H9 (cell line): ENCODE results near the gene DMRT3. TPM values are rescaled to one million over a fixed set of nuclear protein-coding genes. Genes with fewer than 3 reads are reported as not detected.
A peak's percentile ranks its signal among the peaks of the same experiment; 100 is the strongest.

Experiments used
- DNase-seq: peaks from one replicate; pipeline ENCODE4 v3.0.0-alpha.2; 2017
- H2AFZ ChIP-seq: one replicate; pipeline ENCODE4 v1.6.1; 2013; ENCODE audit warnings: mild to moderate bottlenecking, low read length, control low read depth, moderate library complexity
- H2AK5ac ChIP-seq: 2 replicates; pipeline ENCODE4 v1.6.1; 2013; ENCODE audit warnings: low read length, control low read depth, mixed read lengths; ENCODE audit not compliant: insufficient read length
- H2BK120ac ChIP-seq: one replicate; pipeline ENCODE4 v1.6.1; 2013; ENCODE audit warnings: low read depth, mild to moderate bottlenecking, low read length, control low read depth, inconsistent platforms; ENCODE audit not compliant: poor library complexity, severe bottlenecking
- H2BK12ac ChIP-seq: 2 replicates; pipeline ENCODE4 v1.6.1; 2013; ENCODE audit warnings: low read length, control low read depth, mixed read lengths, low read depth; ENCODE audit not compliant: insufficient read length
- H2BK15ac ChIP-seq: 2 replicates; pipeline ENCODE4 v1.6.1; 2013; ENCODE audit warnings: low read depth, low read length, control low read depth
- H2BK20ac ChIP-seq: one replicate; pipeline ENCODE4 v1.6.1; 2013; ENCODE audit warnings: low read depth, mild to moderate bottlenecking, low read length, control low read depth, inconsistent platforms; ENCODE audit not compliant: poor library complexity, severe bottlenecking
- H2BK5ac ChIP-seq: 2 replicates; pipeline ENCODE4 v1.6.1; 2013; ENCODE audit warnings: low read length, control low read depth, mixed read lengths; ENCODE audit not compliant: insufficient read length
- H3K14ac ChIP-seq: 2 replicates; pipeline ENCODE4 v1.6.1; 2013; ENCODE audit warnings: low read length, control low read depth; ENCODE audit not compliant: insufficient read depth
- H3K18ac ChIP-seq: 2 replicates; pipeline ENCODE4 v1.6.1; 2013; ENCODE audit warnings: low read depth, mild to moderate bottlenecking, mixed read lengths, low read length, control low read depth; ENCODE audit not compliant: insufficient read length
- H3K23ac ChIP-seq: 2 replicates; pipeline ENCODE4 v1.6.1; 2013; ENCODE audit warnings: low read length, control low read depth, mixed read lengths, low read depth; ENCODE audit not compliant: insufficient read length
- H3K23me2 ChIP-seq: 2 replicates; pipeline ENCODE4 v1.6.1; 2013; ENCODE audit warnings: low read depth, mild to moderate bottlenecking, mixed read lengths, low read length, control low read depth; ENCODE audit not compliant: insufficient read length, poor library complexity, severe bottlenecking
- H3K27ac ChIP-seq: 2 replicates; pipeline ENCODE4 v1.5.1; 2013; ENCODE audit warnings: low read length, control low read depth, mixed read lengths, low read depth; ENCODE audit not compliant: insufficient read length
- H3K27me3 ChIP-seq: 2 replicates; pipeline ENCODE4 v1.6.1; 2013; ENCODE audit warnings: low read length, control low read depth, inconsistent platforms; ENCODE audit not compliant: insufficient read depth
- H3K4ac ChIP-seq: 2 replicates; pipeline ENCODE4 v1.6.1; 2013; ENCODE audit warnings: low read depth, mild to moderate bottlenecking, control low read depth, inconsistent platforms, low read length, moderate library complexity
- H3K4me1 ChIP-seq: 2 replicates; pipeline ENCODE4 v1.6.1; 2013; ENCODE audit warnings: low read length, control low read depth, inconsistent platforms; ENCODE audit not compliant: insufficient read depth
- H3K4me2 ChIP-seq: 2 replicates; pipeline ENCODE4 v1.6.1; 2013; ENCODE audit warnings: low read length, control low read depth, mixed read lengths; ENCODE audit not compliant: insufficient read length, insufficient read depth
- H3K56ac ChIP-seq: 2 replicates; pipeline ENCODE4 v1.6.1; 2013; ENCODE audit warnings: low read depth, mild to moderate bottlenecking, mixed read lengths, low read length, control low read depth; ENCODE audit not compliant: insufficient read length
- H3K79me1 ChIP-seq: 2 replicates; pipeline ENCODE4 v1.6.1; 2013; ENCODE audit warnings: low read depth, mild to moderate bottlenecking, moderate library complexity, low read length, control low read depth, inconsistent platforms; ENCODE audit not compliant: insufficient read depth, poor library complexity, severe bottlenecking
- H3K79me2 ChIP-seq: 2 replicates; pipeline ENCODE4 v1.6.1; 2013; ENCODE audit warnings: low read length, control low read depth, inconsistent platforms; ENCODE audit not compliant: insufficient read depth
- H3K9ac ChIP-seq: 2 replicates; pipeline ENCODE4 v1.6.1; 2013; ENCODE audit warnings: low read length, control low read depth, mixed read lengths; ENCODE audit not compliant: insufficient read length; ENCODE audit errors: extremely low read depth
- H3K9me3 ChIP-seq: one replicate; pipeline ENCODE4 v1.6.1; 2013; ENCODE audit warnings: low read depth, low read length, inconsistent platforms; ENCODE audit not compliant: control insufficient read depth
- H3T11ph ChIP-seq: one replicate; pipeline ENCODE4 v1.6.1; 2013; ENCODE audit warnings: mild to moderate bottlenecking, low read length, control low read depth, inconsistent platforms
- H4K20me1 ChIP-seq: one replicate; pipeline ENCODE4 v1.6.1; 2013; ENCODE audit not compliant: control insufficient read depth, insufficient read length, insufficient read depth
- H4K5ac ChIP-seq: 2 replicates; pipeline ENCODE4 v1.6.1; 2013; ENCODE audit warnings: low read depth, mild to moderate bottlenecking, mixed read lengths, low read length, control low read depth; ENCODE audit not compliant: insufficient read length
- H4K8ac ChIP-seq: replicated peaks from 2 replicates; pipeline ENCODE4 v1.6.1; 2013; ENCODE audit warnings: low read length, control low read depth, mixed read lengths, low read depth; ENCODE audit not compliant: insufficient read length
- H4K91ac ChIP-seq: 2 replicates; pipeline ENCODE4 v1.6.1; 2013; ENCODE audit warnings: low read depth, mild to moderate bottlenecking, moderate library complexity, mixed read lengths, low read length, control low read depth; ENCODE audit not compliant: insufficient read length
- H3K27ac Mint-ChIP-seq, 3 experiments: 2 replicates in 2 of 3; 3 replicates in 1 of 3; pipeline ENCODE4 v1.8.0; 2020 to 2021; ENCODE audit warnings: mixed read lengths in 3 of 3, mild to moderate bottlenecking in 1 of 3, moderate library complexity in 1 of 3
- H3K27me3 Mint-ChIP-seq: 2 replicates; pipeline ENCODE4 v1.8.0; 2021; ENCODE audit warnings: low read depth, mild to moderate bottlenecking, moderate library complexity, mixed read lengths
- H3K36me3 Mint-ChIP-seq, 3 experiments: 2 replicates in 2 of 3; 3 replicates in 1 of 3; pipeline ENCODE4 v1.8.0; 2020 to 2021; ENCODE audit warnings: low read depth in 3 of 3, mixed read lengths in 3 of 3; ENCODE audit not compliant: insufficient read depth in 1 of 3
- H3K4me1 Mint-ChIP-seq, 2 experiments: 2 replicates each; pipeline ENCODE4 v1.8.0; 2020; ENCODE audit warnings: mixed read lengths in 2 of 2
- H3K4me3 Mint-ChIP-seq, 2 experiments: 2 replicates in 1 of 2; 3 replicates in 1 of 2; pipeline ENCODE4 v1.8.0; 2020 to 2021; ENCODE audit warnings: mild to moderate bottlenecking in 2 of 2, mixed read lengths in 2 of 2, moderate library complexity in 1 of 2
- H3K9me3 Mint-ChIP-seq, 2 experiments: 2 replicates in 1 of 2; 3 replicates in 1 of 2; pipeline ENCODE4 v1.8.0; 2020; ENCODE audit warnings: mild to moderate bottlenecking in 2 of 2, mixed read lengths in 2 of 2, moderate library complexity in 1 of 2
- CTCF ChIP-seq: fragments of 200-600 bp; sonication (generic); conservative IDR thresholded peaks from 3 replicates; pipeline ENCODE4 v1.8.0; 2021; ENCODE audit warnings: antibody characterized with exemption, mild to moderate bottlenecking
- WGBS: extraction: QIAGEN DNeasy Blood & Tissue Kit; methylation state at CpG from one replicate; pipeline ENCODE4 v1.1.7; 2013; ENCODE audit warnings: missing lambda C conversion rate, low lambda C conversion rate, mixed read lengths; ENCODE audit not compliant: insufficient read length; ENCODE audit errors: extremely low coverage; 5-methylcytosine and 5-hydroxymethylcytosine counted together
- total RNA-seq: library from RNA; stranded (reverse); gene quantifications from 2 replicates; pipeline ENCODE4 v1.2.1, GENCODE V29; 2021

The DMRT3 gene
- total RNA-seq, 1 experiment from 2014 or later: not detected

- WGBS: no CpG with 5 or more reads among the region's 24 CpGs
- Histone ChIP-seq H3K79me2 (no peaks in the 10 kb centered on the region), H3K56ac (no peak overlapping the region), H4K8ac (no peak overlapping the region), H2BK15ac (no peak overlapping the region), H4K20me1 (no peaks in the 10 kb centered on the region), H4K91ac (no peak overlapping the region), H3K9ac (no peak overlapping the region), H3K4me1 (no peaks in the 10 kb centered on the region), H3K4ac (no peak overlapping the region), H3K14ac (no peak overlapping the region; the same call in 1 of the 2 replicates), H2BK12ac (no peak overlapping the region), H2AK5ac (no peak overlapping the region), H3T11ph (no peak overlapping the region), H3K23me2 (peaks cover 24% of the 10 kb centered on the region), H2BK120ac (no peak overlapping the region), H3K18ac (no peak overlapping the region), H4K5ac (no peak overlapping the region), H3K27me3 (peaks cover 82% of the 10 kb centered on the region), H2BK20ac (no peak overlapping the region), H2AFZ (no peak overlapping the region), H3K9me3 (no peaks in the 10 kb centered on the region), H3K4me2 (peak overlapping the region; percentile 66), H3K27ac (no peak overlapping the region), H3K23ac (no peak overlapping the region), H3K79me1 (no peaks in the 10 kb centered on the region), H2BK5ac (no peak overlapping the region)
- TF ChIP-seq CTCF: no peak
- Mint-ChIP-seq H3K36me3 (no peaks in the 10 kb centered on the region), H3K4me3 (peak overlapping the region in 1 of 2 experiments; percentile 80; a peak in 3 of 5 replicates), H3K4me1 (peaks cover 33 to 48% of the 10 kb centered on the region in 2 experiments), H3K9me3 (peaks cover 0 to 2% of the 10 kb centered on the region in 2 experiments; a peak in 3 of 5 replicates), H3K27me3 (peaks cover 97% of the 10 kb centered on the region), H3K27ac (no peak overlapping the region)
- peak; percentile 55 for DNase-seq
Measured at GRCh38 chr9:974996-975739, 1.3 kb upstream of the DMRT3 start.
